ENCODE measurements around the gene SET. TPM values are rescaled to one million over a fixed set of nuclear protein-coding genes. Genes with fewer than 3 reads are reported as not detected.

Gene SET
- total and polyA plus RNA-seq, 2 experiments from 2014 or later: 949 to 1,261 TPM

GRCh38 chr9:128704356-128704670 is 15.3 kb downstream of the SET start:
- no peaks in the 10 kb centered on the region for H3K79me2 ChIP-seq (replicated peaks; ENCODE audit: insufficient read depth)
- H3K4me1 ChIP-seq (ENCODE audit: insufficient read depth): peaks cover 5% of the 10 kb centered on the region; the same call in 1 of the 2 replicates
- 0 out of 2 replicates have a peak, but pooled peaks cover 2% of the 10 kb centered on the region for H4K20me1 ChIP-seq (replicated peaks; ENCODE audit: insufficient read depth)
- Mint-ChIP-seq H3K4me1 (peaks cover 5% of the 10 kb centered on the region; the same call in 1 of the 3 replicates), H3K36me3 (ENCODE audit: low read depth) (no peaks in the 10 kb centered on the region; the same call in 2 of the 3 replicates), H3K27me3 (ENCODE audit: insufficient read depth, low read depth, poor library complexity) (peaks cover 13% of the 10 kb centered on the region), H3K4me3 (0 out of 3 replicates have a peak overlapping the region, but pooled peaks have one; percentile 24), H3K9me3 (no peaks in the 10 kb centered on the region; the same call in 2 of the 3 replicates), H3K27ac (no peak overlapping the region)
- no peak for TF ChIP-seq CREB1 (CRISPR knock-in tag; IDR thresholded peaks at IDR 0.05; ENCODE audit: low read depth)
- no peak for TF ChIP-seq NANOG (IDR thresholded peaks at IDR 0.05; ENCODE audit: borderline replicate concordance)
- TF ChIP-seq ZNF114 (CRISPR knock-in tag; IDR thresholded peaks at IDR 0.05): no peak
- TF ChIP-seq EZH2 (IDR thresholded peaks at IDR 0.05; ENCODE audit: low read depth, unreplicated experiment): no peak
- TF ChIP-seq JUNB (IDR thresholded peaks at IDR 0.05; ENCODE audit: unreplicated experiment): no peak
- no peak for TF ChIP-seq ZNF462 (CRISPR knock-in tag; IDR thresholded peaks at IDR 0.05)
- no peak for TF ChIP-seq CTCF (conservative IDR thresholded peaks at IDR 0.05; ENCODE audit: low read depth in 2 of 2)
- TF ChIP-seq ETS1 (IDR thresholded peaks at IDR 0.05): no peak
- TF ChIP-seq POLR2AphosphoS5 (IDR thresholded peaks at IDR 0.05; ENCODE audit: low read depth): no peak
- no peak for TF ChIP-seq REST (IDR thresholded peaks at IDR 0.05; ENCODE audit: unreplicated experiment)
- no peak for TF ChIP-seq ZNF331 (CRISPR knock-in tag; IDR thresholded peaks at IDR 0.05; ENCODE audit: low read depth)
- TF ChIP-seq STAT1 (IDR thresholded peaks at IDR 0.05; ENCODE audit: unreplicated experiment): no peak
- no peak for TF ChIP-seq EZH2phosphoT487 (IDR thresholded peaks at IDR 0.05; ENCODE audit: unreplicated experiment)
- DNase-seq (ENCODE audit: low spot score): no peak
- no peaks in the 10 kb centered on the region for H3K36me3 ChIP-seq (ENCODE audit: insufficient read depth)
- H3K27me3 ChIP-seq (ENCODE audit: insufficient read depth): no peaks in the 10 kb centered on the region; the same call in 1 of the 2 replicates
- H3F3A ChIP-seq (replicated peaks; ENCODE audit: low read depth): peaks cover 18% of the 10 kb centered on the region
- no peak overlapping the region for H3K27ac ChIP-seq (ENCODE audit: low read depth)
- no peaks in the 10 kb centered on the region for H3K9me2 ChIP-seq (ENCODE audit: insufficient read depth)
- no peak overlapping the region for H3K4me3 ChIP-seq
- H3K4me2 ChIP-seq: no peak overlapping the region
- H2AFZ ChIP-seq: no peak overlapping the region
- no peak for ATAC-seq

Data from GM23338 (cell line).